HL-60 (cell line): ENCODE measurements around the gene EML2.
A peak's percentile ranks its signal among the peaks of the same experiment; 100 is the strongest.
"Not testable (repeated sequence)": the region's sequence is repeated elsewhere in the genome, so short reads cannot be mapped to it uniquely, and the experiment has no call there.

Experiments used
- DNase-seq, 2 experiments: peaks; one replicate each; pipeline ENCODE4 v3.0.0-alpha.2; 2010 to 2020; ENCODE audit warnings: low read depth in 1 of 2, low spot score in 1 of 2
- H3K27ac ChIP-seq: fragments of 250-450 bp; sonication (Bioruptor Pico); replicated peaks from 2 replicates; pipeline ENCODE4 v1.5.1; 2020; ENCODE audit warnings: mild to moderate bottlenecking, moderate library complexity
- H3K27me3 ChIP-seq: fragments of 250-450 bp; sonication (Bioruptor Pico); 2 replicates; pipeline ENCODE4 v1.5.1; 2021; ENCODE audit warnings: mild to moderate bottlenecking, moderate library complexity; ENCODE audit not compliant: insufficient read depth, poor library complexity, severe bottlenecking
- H3K4me3 ChIP-seq: replicated peaks from 2 replicates; pipeline ENCODE4 v1.5.1; 2011; ENCODE audit warnings: mild to moderate bottlenecking, control low read depth, low read length; ENCODE audit not compliant: insufficient read depth
- GABPA ChIP-seq: IDR thresholded peaks from 2 replicates; pipeline ENCODE4 v1.6.1; 2012; ENCODE audit warnings: low read depth
- POLR2AphosphoS5 ChIP-seq: IDR thresholded peaks from 2 replicates; pipeline ENCODE4 v1.6.1; 2012; ENCODE audit warnings: low read depth
- SPI1 ChIP-seq: IDR thresholded peaks from 2 replicates; pipeline ENCODE4 v1.6.1; 2012; ENCODE audit warnings: low read depth, mild to moderate bottlenecking, borderline replicate concordance
- TF ChIP-seq, protein P1 (sequence below): IDR thresholded peaks from 2 replicates; pipeline ENCODE4 v1.6.1; 2012; ENCODE audit warnings: low read depth; ENCODE audit not compliant: insufficient replicate concordance
- TF ChIP-seq, protein P2 (sequence below): IDR thresholded peaks from one replicate; pipeline ENCODE4 v1.5.1; 2011; ENCODE audit warnings: low read length, control low read depth, inconsistent platforms; ENCODE audit not compliant: insufficient read depth

Gene EML2

DNA sequence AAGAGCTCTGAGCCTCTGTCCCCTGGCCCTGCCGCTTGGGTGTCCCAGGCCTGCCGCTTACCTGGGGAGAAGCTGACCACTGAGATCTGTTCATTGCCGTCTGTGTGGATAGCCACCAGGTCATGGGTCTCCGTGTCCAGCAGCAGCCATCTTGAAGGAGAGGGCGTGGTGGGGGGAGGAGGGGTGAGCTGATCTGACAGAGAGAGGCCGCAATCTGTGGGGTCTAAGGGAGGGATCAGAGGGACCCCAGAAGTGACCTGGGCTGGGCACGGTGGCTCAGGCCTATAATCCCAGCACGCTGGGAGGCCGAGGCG, 22.5 kb downstream of the EML2 start:
- H3K27ac ChIP-seq: no peak overlapping the region
- DNase-seq: no peak
- H3K4me3 ChIP-seq: no peak overlapping the region
- TF ChIP-seq, protein P1, sequence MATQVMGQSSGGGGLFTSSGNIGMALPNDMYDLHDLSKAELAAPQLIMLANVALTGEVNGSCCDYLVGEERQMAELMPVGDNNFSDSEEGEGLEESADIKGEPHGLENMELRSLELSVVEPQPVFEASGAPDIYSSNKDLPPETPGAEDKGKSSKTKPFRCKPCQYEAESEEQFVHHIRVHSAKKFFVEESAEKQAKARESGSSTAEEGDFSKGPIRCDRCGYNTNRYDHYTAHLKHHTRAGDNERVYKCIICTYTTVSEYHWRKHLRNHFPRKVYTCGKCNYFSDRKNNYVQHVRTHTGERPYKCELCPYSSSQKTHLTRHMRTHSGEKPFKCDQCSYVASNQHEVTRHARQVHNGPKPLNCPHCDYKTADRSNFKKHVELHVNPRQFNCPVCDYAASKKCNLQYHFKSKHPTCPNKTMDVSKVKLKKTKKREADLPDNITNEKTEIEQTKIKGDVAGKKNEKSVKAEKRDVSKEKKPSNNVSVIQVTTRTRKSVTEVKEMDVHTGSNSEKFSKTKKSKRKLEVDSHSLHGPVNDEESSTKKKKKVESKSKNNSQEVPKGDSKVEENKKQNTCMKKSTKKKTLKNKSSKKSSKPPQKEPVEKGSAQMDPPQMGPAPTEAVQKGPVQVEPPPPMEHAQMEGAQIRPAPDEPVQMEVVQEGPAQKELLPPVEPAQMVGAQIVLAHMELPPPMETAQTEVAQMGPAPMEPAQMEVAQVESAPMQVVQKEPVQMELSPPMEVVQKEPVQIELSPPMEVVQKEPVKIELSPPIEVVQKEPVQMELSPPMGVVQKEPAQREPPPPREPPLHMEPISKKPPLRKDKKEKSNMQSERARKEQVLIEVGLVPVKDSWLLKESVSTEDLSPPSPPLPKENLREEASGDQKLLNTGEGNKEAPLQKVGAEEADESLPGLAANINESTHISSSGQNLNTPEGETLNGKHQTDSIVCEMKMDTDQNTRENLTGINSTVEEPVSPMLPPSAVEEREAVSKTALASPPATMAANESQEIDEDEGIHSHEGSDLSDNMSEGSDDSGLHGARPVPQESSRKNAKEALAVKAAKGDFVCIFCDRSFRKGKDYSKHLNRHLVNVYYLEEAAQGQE: no peak
- no peak for TF ChIP-seq POLR2AphosphoS5
- no peaks in the 10 kb centered on the region for H3K27me3 ChIP-seq

DNA sequence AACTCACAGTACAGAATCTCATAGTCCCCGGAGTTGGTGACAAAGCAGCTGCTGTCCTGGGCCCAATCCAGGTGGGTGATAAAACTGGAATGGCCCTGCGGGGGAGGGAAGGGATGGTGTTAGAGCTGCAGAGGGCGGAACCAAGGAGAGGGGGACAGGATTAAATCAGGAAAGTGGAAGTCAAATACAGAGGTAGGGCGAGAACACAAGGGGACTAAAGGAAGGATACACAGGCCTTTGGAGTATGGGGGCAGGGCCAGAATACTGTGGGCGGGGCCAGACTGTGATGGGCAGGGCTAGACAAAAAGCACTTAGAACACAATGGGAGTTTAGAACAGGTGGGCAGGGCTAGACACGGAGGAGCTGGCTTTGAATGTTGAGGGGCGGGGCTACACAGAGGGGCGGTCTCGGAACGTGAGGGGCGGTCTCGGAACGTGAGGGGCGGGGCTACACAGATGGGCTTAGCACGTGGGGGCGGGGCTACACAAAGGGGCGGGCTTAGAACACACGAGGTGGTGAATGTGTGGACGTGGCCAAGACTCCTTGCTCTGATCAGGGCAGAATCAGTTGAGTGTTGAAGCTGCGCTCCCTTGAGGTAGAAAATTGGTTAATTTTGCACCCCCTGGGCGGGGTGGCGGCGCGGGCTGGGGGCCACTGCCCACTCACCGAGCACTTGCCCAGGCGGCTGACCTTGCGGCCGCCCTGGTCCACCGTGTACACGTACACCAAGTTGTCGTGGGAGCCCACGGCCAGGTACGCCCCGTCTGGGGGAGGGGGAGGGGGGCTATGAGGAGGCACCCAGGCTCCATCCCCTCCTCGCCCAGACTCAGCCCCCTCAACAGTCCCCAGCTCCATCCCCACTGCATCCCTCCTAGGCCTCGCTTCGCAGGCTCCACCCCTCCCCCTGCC, 23.1 kb downstream of the EML2 start:
- Histone ChIP-seq H3K27ac (no peak overlapping the region), H3K27me3 (no peaks in the 10 kb centered on the region), H3K4me3 (no peak overlapping the region)
- DNase-seq: peak; percentile 59 to 80
- TF ChIP-seq GABPA: no peak
- TF ChIP-seq SPI1: no peak
- TF ChIP-seq, protein P2, sequence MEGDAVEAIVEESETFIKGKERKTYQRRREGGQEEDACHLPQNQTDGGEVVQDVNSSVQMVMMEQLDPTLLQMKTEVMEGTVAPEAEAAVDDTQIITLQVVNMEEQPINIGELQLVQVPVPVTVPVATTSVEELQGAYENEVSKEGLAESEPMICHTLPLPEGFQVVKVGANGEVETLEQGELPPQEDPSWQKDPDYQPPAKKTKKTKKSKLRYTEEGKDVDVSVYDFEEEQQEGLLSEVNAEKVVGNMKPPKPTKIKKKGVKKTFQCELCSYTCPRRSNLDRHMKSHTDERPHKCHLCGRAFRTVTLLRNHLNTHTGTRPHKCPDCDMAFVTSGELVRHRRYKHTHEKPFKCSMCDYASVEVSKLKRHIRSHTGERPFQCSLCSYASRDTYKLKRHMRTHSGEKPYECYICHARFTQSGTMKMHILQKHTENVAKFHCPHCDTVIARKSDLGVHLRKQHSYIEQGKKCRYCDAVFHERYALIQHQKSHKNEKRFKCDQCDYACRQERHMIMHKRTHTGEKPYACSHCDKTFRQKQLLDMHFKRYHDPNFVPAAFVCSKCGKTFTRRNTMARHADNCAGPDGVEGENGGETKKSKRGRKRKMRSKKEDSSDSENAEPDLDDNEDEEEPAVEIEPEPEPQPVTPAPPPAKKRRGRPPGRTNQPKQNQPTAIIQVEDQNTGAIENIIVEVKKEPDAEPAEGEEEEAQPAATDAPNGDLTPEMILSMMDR: no peak
- TF ChIP-seq POLR2AphosphoS5: no peak
- TF ChIP-seq, protein P1: no peak

DNA sequence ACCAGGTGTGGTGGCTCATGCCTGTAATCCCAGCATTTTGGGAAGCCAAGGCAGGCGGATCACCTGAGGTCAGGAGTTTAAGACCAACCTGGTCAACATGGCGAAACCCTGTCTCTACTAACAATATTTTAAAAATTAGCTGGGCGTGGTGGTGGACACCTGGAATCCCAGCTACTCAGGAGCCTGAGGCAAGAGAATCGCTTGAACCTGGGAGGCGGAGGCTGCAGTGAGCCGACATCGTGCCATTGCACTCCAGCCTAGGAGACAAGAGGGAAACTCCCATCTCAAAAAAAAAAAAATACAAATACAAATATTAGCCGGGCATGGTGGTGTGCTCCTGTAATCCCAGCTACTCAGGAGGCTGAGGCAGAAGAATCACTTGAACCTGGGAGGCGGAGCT, 24.1 kb downstream of the EML2 start:
- not testable (repeated sequence) for H3K4me3 ChIP-seq, H3K27ac ChIP-seq, DNase-seq, H3K27me3 ChIP-seq

DNA sequence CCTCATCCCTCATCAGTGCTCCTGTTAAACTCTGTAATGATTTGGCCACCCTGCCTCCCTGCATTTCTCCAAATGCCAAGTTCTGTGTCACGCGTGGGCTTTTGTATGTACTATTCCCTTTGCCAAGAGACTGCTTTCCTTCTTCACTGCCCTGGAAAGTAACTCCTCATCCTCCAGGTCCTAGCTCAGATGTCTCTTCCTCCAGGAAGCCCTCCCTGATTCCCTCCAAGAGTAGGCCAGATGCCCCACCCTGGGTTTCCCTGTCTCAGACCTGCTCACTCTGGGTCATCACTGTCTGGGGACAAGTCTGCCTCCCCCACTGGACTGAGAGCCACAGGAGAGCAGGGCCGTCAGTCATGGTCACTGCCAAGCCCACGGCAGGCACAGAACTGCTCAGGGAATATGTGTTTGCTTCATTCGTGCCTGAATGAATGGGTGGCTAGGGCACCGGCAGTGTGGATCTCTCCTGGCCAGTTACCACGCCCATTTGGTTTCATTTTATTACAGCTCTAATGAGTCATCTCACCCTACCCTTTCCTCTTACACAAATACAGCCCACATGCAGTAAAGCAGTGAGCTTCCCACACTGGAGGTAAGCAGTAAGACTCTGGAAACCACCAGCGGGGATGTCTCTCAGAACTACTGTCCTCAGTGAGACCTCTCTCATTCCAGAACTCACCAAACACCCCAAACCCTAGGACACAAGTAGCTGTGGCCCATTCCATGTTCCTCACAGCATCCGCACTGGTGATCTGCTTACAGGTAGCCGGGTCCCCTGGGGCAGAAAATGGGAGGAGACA, 25.1 kb downstream of the EML2 start:
- no peak overlapping the region for H3K27ac ChIP-seq
- no peaks in the 10 kb centered on the region for H3K27me3 ChIP-seq
- peak; percentile 58 to 69 for DNase-seq
- H3K4me3 ChIP-seq: no peak overlapping the region
- TF ChIP-seq POLR2AphosphoS5 (no peak), SPI1 (no peak), GABPA (no peak)
- TF ChIP-seq, protein P1: no peak
- TF ChIP-seq, protein P2: no peak
